ENCODE results near the gene KRTAP10-3.

GRCh38 chr21:44567481-44568171 is 9.0 kb upstream of the KRTAP10-3 start:
- TF ChIP-seq POLR2AphosphoS5 (IDR thresholded peaks at IDR 0.05; ENCODE audit: low read depth): no peak
- TF ChIP-seq, protein P1, sequence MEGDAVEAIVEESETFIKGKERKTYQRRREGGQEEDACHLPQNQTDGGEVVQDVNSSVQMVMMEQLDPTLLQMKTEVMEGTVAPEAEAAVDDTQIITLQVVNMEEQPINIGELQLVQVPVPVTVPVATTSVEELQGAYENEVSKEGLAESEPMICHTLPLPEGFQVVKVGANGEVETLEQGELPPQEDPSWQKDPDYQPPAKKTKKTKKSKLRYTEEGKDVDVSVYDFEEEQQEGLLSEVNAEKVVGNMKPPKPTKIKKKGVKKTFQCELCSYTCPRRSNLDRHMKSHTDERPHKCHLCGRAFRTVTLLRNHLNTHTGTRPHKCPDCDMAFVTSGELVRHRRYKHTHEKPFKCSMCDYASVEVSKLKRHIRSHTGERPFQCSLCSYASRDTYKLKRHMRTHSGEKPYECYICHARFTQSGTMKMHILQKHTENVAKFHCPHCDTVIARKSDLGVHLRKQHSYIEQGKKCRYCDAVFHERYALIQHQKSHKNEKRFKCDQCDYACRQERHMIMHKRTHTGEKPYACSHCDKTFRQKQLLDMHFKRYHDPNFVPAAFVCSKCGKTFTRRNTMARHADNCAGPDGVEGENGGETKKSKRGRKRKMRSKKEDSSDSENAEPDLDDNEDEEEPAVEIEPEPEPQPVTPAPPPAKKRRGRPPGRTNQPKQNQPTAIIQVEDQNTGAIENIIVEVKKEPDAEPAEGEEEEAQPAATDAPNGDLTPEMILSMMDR (conservative IDR thresholded peaks at IDR 0.05; ENCODE audit: low read depth in 2 of 2): no peak
- no peak for TF ChIP-seq ZNF331 (CRISPR knock-in tag; IDR thresholded peaks at IDR 0.05; ENCODE audit: low read depth)
- no peak for TF ChIP-seq REST (IDR thresholded peaks at IDR 0.05; ENCODE audit: unreplicated experiment)
- no peak for TF ChIP-seq EZH2phosphoT487 (IDR thresholded peaks at IDR 0.05; ENCODE audit: unreplicated experiment)
- no peak for TF ChIP-seq EZH2 (IDR thresholded peaks at IDR 0.05; ENCODE audit: low read depth, unreplicated experiment)
- no peak for TF ChIP-seq NANOG (IDR thresholded peaks at IDR 0.05; ENCODE audit: borderline replicate concordance)
- TF ChIP-seq STAT1 (IDR thresholded peaks at IDR 0.05; ENCODE audit: unreplicated experiment): no peak
- no peak for TF ChIP-seq CREB1 (CRISPR knock-in tag; IDR thresholded peaks at IDR 0.05; ENCODE audit: low read depth)
- no peak for TF ChIP-seq JUNB (IDR thresholded peaks at IDR 0.05; ENCODE audit: unreplicated experiment)

Data from GM23338 (cell line).